ENCODE measurements around the gene AGA.

The AGA gene

GRCh38 chr4:177441803-177442622 is at the start of gene AGA:
TSS of gene AGA (minus strand) at chr4:177442437. CDS start at chr4:177442375, 62 bp downstream.
- Mint-ChIP-seq H3K4me3 (peak within 1 kb of the TSS; percentile 99), H3K27me3 (no peaks in the 10 kb centered on the region), H3K36me3 (peaks cover 6% of the 10 kb centered on the region), H3K27ac (peak within 1 kb of the TSS; percentile 99), H3K4me1 (ENCODE audit: low read depth) (peaks cover 35% of the 10 kb centered on the region), H3K9me3 (ENCODE audit: low read depth) (no peaks in the 10 kb centered on the region)

GRCh38 chr4:177492022-177492421 is 49.8 kb upstream of the AGA start:
- H3K27me3 Mint-ChIP-seq, result no peaks in the 10 kb centered on the region

GRCh38 chr4:177490769-177491168 is 48.5 kb upstream of the AGA start:
- H3K9me3 Mint-ChIP-seq (ENCODE audit: low read depth), result no peaks in the 10 kb centered on the region
- H3K4me1 Mint-ChIP-seq (ENCODE audit: low read depth), result no peaks in the 10 kb centered on the region
- H3K27ac Mint-ChIP-seq, result no peak overlapping the region
- H3K36me3 Mint-ChIP-seq, result peaks cover 6% of the 10 kb centered on the region
- no peak overlapping the region for H3K4me3 Mint-ChIP-seq
- no peaks in the 10 kb centered on the region for H3K27me3 Mint-ChIP-seq

More at GRCh38 chr4:177492022-177492421, 49.8 kb upstream of the AGA start:
- Mint-ChIP-seq H3K9me3 (ENCODE audit: low read depth) (no peaks in the 10 kb centered on the region), H3K36me3 (peaks cover 2% of the 10 kb centered on the region), H3K4me3 (no peak overlapping the region), H3K27ac (no peak overlapping the region), H3K4me1 (ENCODE audit: low read depth) (no peaks in the 10 kb centered on the region)

- Mint-ChIP-seq H3K27ac (no peak overlapping the region), H3K4me1 (ENCODE audit: low read depth) (no peaks in the 10 kb centered on the region), H3K36me3 (peaks cover 6% of the 10 kb centered on the region), H3K4me3 (no peak overlapping the region), H3K9me3 (ENCODE audit: low read depth) (no peaks in the 10 kb centered on the region), H3K27me3 (no peaks in the 10 kb centered on the region)
Measured at GRCh38 chr4:177489471-177490246, 47.4 kb upstream of the AGA start.

GRCh38 chr4:177487977-177488376 is 45.7 kb upstream of the AGA start:
- no peaks in the 10 kb centered on the region for H3K9me3 Mint-ChIP-seq (ENCODE audit: low read depth)
- peaks cover 6% of the 10 kb centered on the region for H3K36me3 Mint-ChIP-seq
- H3K4me1 Mint-ChIP-seq (ENCODE audit: low read depth), result peaks cover 6% of the 10 kb centered on the region
- H3K27ac Mint-ChIP-seq, result no peak overlapping the region
- no peaks in the 10 kb centered on the region for H3K27me3 Mint-ChIP-seq
- H3K4me3 Mint-ChIP-seq, result no peak overlapping the region

GRCh38 chr4:177485528-177485927 is 43.3 kb upstream of the AGA start:
- H3K36me3 Mint-ChIP-seq, result peaks cover 4% of the 10 kb centered on the region
- no peaks in the 10 kb centered on the region for H3K9me3 Mint-ChIP-seq (ENCODE audit: low read depth)
- H3K27me3 Mint-ChIP-seq, result no peaks in the 10 kb centered on the region
- no peak overlapping the region for H3K27ac Mint-ChIP-seq
- H3K4me3 Mint-ChIP-seq, result no peak overlapping the region
- peaks cover 6% of the 10 kb centered on the region for H3K4me1 Mint-ChIP-seq (ENCODE audit: low read depth)

- Mint-ChIP-seq H3K27ac (no peak overlapping the region), H3K4me1 (ENCODE audit: low read depth) (peaks cover 6% of the 10 kb centered on the region), H3K36me3 (peaks cover 4% of the 10 kb centered on the region), H3K27me3 (no peaks in the 10 kb centered on the region), H3K9me3 (ENCODE audit: low read depth) (no peaks in the 10 kb centered on the region), H3K4me3 (no peak overlapping the region)
Measured at GRCh38 chr4:177484613-177485021, 42.4 kb upstream of the AGA start.

GRCh38 chr4:177483760-177484159 is 41.5 kb upstream of the AGA start:
- H3K4me3 Mint-ChIP-seq, result no peak overlapping the region
- H3K9me3 Mint-ChIP-seq (ENCODE audit: low read depth), result no peaks in the 10 kb centered on the region
- H3K27me3 Mint-ChIP-seq, result no peaks in the 10 kb centered on the region
- no peak overlapping the region for H3K27ac Mint-ChIP-seq
- peaks cover 4% of the 10 kb centered on the region for H3K36me3 Mint-ChIP-seq
- H3K4me1 Mint-ChIP-seq (ENCODE audit: low read depth), result peaks cover 6% of the 10 kb centered on the region

GRCh38 chr4:177483271-177483670 is 41.0 kb upstream of the AGA start:
- Mint-ChIP-seq H3K9me3 (ENCODE audit: low read depth) (no peaks in the 10 kb centered on the region), H3K4me3 (no peak overlapping the region), H3K27me3 (no peaks in the 10 kb centered on the region), H3K4me1 (ENCODE audit: low read depth) (peaks cover 6% of the 10 kb centered on the region), H3K36me3 (peaks cover 4% of the 10 kb centered on the region), H3K27ac (no peak overlapping the region)

- no peak overlapping the region for H3K4me3 Mint-ChIP-seq
- no peaks in the 10 kb centered on the region for H3K27me3 Mint-ChIP-seq
- H3K27ac Mint-ChIP-seq, result no peak overlapping the region
- no peaks in the 10 kb centered on the region for H3K9me3 Mint-ChIP-seq (ENCODE audit: low read depth)
- H3K4me1 Mint-ChIP-seq (ENCODE audit: low read depth), result peaks cover 6% of the 10 kb centered on the region
- H3K36me3 Mint-ChIP-seq, result peaks cover 4% of the 10 kb centered on the region
Measured at GRCh38 chr4:177482367-177482766, 40.1 kb upstream of the AGA start.

- no peaks in the 10 kb centered on the region for H3K36me3 Mint-ChIP-seq
- H3K9me3 Mint-ChIP-seq (ENCODE audit: low read depth), result no peaks in the 10 kb centered on the region
- H3K27me3 Mint-ChIP-seq, result no peaks in the 10 kb centered on the region
- H3K4me1 Mint-ChIP-seq (ENCODE audit: low read depth), result peaks cover 6% of the 10 kb centered on the region
- H3K27ac Mint-ChIP-seq, result no peak overlapping the region
- H3K4me3 Mint-ChIP-seq, result no peak overlapping the region
Measured at GRCh38 chr4:177480795-177481194, 38.6 kb upstream of the AGA start.

- Mint-ChIP-seq H3K27ac (no peak overlapping the region), H3K9me3 (ENCODE audit: low read depth) (no peaks in the 10 kb centered on the region), H3K4me1 (ENCODE audit: low read depth) (peaks cover 6% of the 10 kb centered on the region), H3K27me3 (no peaks in the 10 kb centered on the region), H3K36me3 (peaks cover 4% of the 10 kb centered on the region), H3K4me3 (no peak overlapping the region)
Measured at GRCh38 chr4:177479063-177479462, 36.8 kb upstream of the AGA start.

- H3K36me3 Mint-ChIP-seq, result peaks cover 4% of the 10 kb centered on the region
- peaks cover 5% of the 10 kb centered on the region for H3K4me1 Mint-ChIP-seq (ENCODE audit: low read depth)
- H3K9me3 Mint-ChIP-seq (ENCODE audit: low read depth), result no peaks in the 10 kb centered on the region
- H3K27ac Mint-ChIP-seq, result no peak overlapping the region
- H3K27me3 Mint-ChIP-seq, result no peaks in the 10 kb centered on the region
- H3K4me3 Mint-ChIP-seq, result no peak overlapping the region
Measured at GRCh38 chr4:177478496-177478895, 36.3 kb upstream of the AGA start.

GRCh38 chr4:177473991-177474390 is 31.8 kb upstream of the AGA start:
- no peak overlapping the region for H3K4me3 Mint-ChIP-seq
- no peaks in the 10 kb centered on the region for H3K9me3 Mint-ChIP-seq (ENCODE audit: low read depth)
- H3K27ac Mint-ChIP-seq, result no peak overlapping the region
- H3K4me1 Mint-ChIP-seq (ENCODE audit: low read depth), result no peaks in the 10 kb centered on the region
- H3K27me3 Mint-ChIP-seq, result no peaks in the 10 kb centered on the region
- H3K36me3 Mint-ChIP-seq, result peaks cover 7% of the 10 kb centered on the region

GRCh38 chr4:177464026-177464425 is 21.8 kb upstream of the AGA start:
- Mint-ChIP-seq H3K27ac (no peak overlapping the region), H3K4me3 (no peak overlapping the region), H3K36me3 (peaks cover 2% of the 10 kb centered on the region), H3K27me3 (no peaks in the 10 kb centered on the region), H3K4me1 (ENCODE audit: low read depth) (no peaks in the 10 kb centered on the region), H3K9me3 (ENCODE audit: low read depth) (no peaks in the 10 kb centered on the region)
